GM21528 (cell line): Measurements from ENCODE around the gene PNMT.
"Not testable (repeated sequence)": the region's sequence is repeated elsewhere in the genome, so short reads cannot be mapped to it uniquely, and the experiment has no call there.

Experiments
- ATAC-seq: cut with Tn5 transposase; IDR thresholded peaks from one replicate; pipeline ENCODE4 v1.9.1; 2021; ENCODE audit warnings: mild to moderate bottlenecking, moderate library complexity; ENCODE audit not compliant: unreplicated experiment, low FRiP score

Gene PNMT

DNA sequence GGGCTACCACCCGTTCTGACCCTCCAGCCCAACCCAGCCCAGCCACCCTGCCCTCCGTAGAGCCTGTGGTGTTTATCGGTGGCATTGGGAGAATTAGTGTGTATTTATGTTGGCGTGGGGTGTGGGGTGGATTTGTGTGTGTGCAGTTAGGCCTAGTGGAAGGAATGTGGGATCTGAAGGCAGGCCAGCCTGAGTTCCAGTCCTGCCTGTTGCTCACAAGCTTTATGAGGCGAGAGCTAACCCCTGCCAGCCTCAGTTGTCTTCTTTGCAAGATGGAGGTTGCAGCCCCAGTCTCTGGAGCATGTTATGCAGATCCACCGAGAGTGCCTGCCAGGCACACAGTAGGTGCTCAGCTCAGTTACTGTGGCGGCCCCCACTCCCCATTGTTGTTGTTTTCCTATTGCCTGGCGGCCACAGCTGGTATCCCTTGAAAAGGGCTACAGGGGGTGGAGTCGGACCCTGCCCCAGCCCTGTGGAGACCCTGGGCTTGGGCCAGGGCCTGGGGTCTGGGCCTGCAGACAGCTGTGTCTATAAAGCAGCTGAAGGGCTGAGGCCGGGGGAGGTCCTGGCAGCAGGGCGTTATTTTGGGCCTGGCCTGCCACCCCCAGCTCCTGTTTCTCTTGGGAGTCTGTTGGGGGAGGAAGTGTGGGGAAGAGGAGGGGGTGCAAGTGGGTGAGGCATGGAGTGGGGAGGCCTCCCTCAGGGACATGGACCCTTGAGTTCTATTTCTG lies 36.7 kb downstream of the PNMT start:
- ATAC-seq, result no peak

DNA sequence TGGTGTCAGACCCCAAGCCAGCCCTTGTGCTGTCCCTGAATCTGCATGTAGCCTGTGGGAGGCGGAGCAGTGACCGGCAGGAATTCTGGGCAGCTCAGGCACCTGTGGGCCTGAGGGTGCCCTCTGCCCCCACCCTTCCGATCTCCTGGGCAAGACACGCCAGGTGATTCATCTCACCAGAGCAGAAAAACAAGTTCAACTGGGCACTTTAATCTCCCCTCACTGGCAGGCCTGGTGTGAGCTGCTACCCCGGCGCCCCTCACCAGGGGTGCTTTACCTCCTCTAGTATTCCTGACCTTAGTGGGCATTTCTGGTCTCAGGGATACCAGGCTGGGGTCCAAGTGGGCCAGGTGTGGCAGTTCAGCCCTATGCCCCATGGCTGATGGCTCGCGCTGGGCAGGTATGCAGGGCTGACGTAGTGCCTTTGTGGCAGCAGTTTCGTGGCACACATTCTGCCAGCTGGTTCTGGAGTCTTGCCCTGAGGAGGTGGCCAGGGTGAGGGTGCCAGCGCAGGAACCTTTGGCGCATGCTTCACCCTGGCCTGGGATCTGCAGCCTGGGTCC lies 37.6 kb downstream of the PNMT start:
- ATAC-seq, result no peak

DNA sequence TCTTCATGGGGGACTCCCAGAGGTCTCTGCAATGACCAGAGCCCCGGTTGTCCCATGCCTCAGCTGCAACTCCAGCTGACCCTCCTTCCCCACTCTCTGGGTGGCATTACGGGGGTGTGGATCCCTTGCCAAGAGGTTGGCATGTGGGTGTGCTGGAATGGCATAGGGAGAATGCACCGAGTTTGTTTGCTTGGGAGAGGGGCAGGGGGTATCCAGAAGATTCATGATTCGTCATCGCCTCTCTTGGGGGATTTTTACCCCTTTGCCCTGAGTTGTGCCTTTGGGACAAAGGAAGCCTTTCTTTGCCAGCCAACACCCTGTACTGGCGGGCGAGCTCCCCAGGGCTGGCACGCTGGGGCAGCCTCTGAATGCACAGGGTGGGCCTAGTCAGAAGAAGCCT lies 38.1 kb downstream of the PNMT start:
- no peak for ATAC-seq

DNA sequence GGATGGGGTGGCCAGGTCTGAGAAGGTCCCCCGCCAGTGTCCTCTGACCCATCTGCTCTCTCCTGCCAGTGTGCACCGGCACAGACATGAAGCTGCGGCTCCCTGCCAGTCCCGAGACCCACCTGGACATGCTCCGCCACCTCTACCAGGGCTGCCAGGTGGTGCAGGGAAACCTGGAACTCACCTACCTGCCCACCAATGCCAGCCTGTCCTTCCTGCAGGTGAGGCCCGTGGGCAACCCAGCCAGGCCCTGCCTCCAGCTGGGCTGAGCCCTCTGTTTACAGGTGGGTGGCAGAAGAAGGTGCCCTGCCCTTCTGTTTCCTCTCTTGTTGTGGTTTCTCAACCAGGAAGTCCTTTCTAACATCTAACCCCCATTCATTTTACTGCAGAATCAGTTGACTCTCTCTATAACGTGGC lies 38.7 kb downstream of the PNMT start:
- ATAC-seq, result no peak

DNA sequence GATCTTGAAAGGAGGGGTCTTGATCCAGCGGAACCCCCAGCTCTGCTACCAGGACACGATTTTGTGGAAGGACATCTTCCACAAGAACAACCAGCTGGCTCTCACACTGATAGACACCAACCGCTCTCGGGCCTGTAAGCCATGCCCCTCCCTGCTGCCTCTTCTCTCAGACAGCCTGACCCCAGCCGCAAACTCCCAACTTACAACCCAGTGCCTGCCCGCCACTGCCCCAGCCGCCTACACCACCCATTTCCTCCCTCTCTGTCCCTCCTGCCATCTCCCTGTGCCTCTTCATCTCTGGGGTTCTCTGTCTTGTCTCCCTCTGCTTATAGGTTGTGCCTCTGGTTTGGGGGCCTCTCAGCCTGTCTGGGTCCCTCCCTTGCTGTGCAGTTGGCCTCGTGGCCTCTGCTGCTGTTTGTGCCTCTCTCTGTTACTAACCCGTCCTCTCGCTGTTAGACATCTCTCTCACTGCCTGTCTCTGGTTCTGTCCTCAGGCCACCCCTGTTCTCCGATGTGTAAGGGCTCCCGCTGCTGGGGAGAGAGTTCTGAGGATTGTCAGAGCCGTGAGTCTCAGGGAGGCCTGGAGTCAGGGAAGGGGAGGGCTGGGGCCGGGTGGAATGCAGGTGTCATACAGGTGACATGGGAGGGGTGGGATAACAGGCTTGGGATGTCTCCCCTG lies 41.2 kb downstream of the PNMT start:
- no peak for ATAC-seq

DNA sequence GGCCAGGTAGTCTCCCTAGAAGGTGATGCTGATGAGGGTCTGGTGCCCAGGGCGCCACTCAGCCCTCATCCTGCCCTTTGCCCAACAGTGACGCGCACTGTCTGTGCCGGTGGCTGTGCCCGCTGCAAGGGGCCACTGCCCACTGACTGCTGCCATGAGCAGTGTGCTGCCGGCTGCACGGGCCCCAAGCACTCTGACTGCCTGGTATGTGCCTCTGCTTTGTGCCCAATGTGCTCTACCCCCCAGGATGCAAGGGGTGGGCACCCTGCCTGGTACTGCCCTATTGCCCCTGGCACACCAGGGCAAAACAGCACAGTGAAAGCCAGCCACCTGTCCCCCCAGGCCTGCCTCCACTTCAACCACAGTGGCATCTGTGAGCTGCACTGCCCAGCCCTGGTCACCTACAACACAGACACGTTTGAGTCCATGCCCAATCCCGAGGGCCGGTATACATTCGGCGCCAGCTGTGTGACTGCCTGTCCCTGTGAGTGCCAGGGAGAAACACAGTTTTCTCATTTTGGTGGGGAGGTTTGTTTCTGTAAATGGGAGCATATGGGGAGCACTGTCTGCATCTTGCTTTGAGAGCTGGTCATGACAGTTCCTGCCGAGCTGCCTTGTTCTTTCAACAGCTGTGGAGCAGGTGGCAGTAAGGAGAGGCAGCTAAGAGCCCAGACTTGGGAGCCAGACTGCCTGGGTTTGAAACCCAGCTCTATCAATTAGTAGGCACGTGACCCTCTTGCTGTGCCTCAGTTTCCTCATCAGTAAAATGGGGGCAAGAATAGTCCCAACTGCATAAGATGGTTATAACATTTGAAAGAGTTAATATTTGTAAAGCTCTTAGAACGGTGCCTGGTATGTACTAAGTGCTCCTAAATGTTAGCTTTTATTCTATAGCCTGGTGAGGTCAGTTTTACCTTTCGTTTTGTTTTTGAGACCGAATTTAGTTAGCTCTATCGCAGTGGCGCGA lies 42.0 kb downstream of the PNMT start:
- ATAC-seq, result no peak

DNA sequence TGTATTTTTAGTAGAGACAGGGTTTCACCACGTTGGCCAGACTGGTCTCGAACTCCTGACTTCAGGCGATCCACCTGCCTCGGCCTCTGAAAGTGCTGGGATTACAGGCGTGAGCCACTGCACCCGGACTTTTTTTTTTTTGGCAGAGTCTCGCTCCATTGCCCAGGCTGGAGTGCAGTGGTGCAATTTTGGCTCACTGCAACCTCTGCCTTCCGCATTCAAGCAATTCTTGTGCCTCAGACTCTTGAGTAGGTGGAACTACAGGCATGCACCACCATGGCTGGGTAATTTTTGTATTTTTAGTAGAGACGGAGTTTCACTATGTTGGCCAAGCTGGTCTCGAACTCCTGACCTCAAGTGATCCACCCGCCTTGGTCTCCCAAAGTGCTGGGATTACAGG lies 42.8 kb downstream of the PNMT start:
- ATAC-seq, result not testable (repeated sequence)

DNA sequence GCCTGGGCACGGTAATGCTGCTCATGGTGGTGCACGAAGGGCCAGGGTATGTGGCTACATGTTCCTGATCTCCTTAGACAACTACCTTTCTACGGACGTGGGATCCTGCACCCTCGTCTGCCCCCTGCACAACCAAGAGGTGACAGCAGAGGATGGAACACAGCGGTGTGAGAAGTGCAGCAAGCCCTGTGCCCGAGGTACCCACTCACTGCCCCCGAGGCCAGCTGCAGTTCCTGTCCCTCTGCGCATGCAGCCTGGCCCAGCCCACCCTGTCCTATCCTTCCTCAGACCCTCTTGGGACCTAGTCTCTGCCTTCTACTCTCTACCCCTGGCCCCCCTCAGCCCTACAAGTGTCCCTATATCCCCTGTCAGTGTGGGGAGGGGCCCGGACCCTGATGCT lies 43.6 kb downstream of the PNMT start:
- no peak for ATAC-seq

DNA sequence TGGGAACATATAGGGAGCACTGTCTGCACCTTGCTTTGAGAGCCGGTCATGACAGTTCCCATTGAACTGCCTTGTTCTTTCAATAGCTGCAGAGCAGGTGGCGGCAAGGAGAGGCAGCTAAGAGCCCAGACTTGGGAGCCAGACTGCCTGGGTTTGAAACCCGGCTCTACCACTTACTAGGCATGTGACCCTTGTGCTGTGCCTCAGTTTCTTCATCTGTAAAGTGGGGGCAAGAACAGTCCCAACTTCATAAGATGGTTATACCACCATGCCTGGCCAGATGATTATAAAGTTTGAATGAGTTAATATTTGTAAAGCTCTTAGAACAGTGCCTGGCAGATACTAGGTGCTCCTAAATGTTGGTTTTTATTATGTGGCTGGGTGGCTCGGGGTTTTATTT lies 46.0 kb downstream of the PNMT start:
- ATAC-seq, result no peak

DNA sequence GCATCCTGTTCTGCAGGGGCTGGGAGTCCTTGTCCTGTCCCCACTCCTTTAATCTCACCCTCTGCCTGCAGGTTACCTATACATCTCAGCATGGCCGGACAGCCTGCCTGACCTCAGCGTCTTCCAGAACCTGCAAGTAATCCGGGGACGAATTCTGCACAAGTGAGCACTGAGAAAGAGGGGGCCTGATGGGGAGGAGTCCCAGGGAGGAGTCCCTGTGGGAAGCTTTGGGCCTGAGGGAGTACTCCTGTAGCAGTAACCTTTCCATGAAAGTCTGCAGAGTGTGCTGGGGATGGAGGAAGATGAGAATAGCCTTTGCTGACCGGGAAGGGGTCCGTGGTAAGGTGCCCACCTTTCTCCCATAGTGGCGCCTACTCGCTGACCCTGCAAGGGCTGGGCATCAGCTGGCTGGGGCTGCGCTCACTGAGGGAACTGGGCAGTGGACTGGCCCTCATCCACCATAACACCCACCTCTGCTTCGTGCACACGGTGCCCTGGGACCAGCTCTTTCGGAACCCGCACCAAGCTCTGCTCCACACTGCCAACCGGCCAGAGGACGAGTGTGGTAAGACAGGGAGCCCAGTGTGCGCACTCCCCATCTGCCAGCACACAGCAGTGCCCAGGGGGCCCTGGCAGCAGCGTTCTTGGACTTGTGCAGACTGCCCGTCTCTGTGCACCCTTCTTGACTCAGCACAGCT lies 47.3 kb downstream of the PNMT start:
- ATAC-seq, result no peak

DNA sequence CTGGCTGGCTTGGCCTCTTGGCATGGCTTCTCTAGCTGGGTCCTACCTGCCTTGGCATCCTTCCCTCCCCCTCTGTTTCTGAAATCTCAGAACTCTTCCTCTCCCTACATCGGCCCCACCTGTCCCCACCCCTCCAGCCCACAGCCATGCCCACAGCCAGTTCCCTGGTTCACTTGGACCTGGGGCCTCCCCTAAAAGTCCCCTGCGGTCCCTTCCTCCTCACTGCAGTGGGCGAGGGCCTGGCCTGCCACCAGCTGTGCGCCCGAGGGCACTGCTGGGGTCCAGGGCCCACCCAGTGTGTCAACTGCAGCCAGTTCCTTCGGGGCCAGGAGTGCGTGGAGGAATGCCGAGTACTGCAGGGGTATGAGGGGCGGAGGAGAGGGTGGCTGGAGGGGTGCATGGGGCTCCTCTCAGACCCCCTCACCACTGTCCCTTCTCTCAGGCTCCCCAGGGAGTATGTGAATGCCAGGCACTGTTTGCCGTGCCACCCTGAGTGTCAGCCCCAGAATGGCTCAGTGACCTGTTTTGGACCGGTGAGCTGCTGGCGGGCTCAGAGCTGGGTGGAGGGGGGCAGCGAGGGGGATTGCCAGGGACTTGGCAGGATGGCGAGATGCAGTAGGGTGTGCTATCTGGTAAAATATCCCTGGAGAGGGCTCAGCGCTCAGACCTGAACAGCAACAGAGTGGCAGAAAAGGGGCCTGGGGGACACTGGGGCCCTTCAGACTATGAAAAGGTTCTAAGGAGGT lies 48.0 kb downstream of the PNMT start:
- no peak for ATAC-seq

DNA sequence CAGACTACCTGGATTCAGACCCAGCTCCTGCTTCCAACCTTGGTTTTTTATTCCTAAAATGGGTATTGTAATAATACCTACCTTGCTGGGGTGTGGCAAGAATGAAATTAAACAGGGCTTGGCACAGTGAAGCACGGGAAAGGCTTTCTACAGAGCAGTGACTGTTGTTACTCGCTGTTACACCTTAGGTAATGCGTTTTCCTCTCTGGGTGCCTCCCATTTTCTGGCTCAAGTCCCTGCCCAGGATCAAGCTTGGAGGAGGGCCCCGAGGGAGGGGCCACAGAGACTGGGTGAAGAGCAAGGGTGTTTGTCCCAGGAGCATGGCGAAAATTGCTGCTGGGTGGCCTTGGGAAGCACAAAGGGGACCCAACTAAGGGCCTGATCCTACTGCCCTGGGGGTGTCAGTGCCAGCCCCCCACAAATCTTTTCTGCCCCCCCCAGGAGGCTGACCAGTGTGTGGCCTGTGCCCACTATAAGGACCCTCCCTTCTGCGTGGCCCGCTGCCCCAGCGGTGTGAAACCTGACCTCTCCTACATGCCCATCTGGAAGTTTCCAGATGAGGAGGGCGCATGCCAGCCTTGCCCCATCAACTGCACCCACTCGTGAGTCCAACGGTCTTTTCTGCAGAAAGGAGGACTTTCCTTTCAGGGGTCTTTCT lies 48.8 kb downstream of the PNMT start:
- ATAC-seq, result no peak

DNA sequence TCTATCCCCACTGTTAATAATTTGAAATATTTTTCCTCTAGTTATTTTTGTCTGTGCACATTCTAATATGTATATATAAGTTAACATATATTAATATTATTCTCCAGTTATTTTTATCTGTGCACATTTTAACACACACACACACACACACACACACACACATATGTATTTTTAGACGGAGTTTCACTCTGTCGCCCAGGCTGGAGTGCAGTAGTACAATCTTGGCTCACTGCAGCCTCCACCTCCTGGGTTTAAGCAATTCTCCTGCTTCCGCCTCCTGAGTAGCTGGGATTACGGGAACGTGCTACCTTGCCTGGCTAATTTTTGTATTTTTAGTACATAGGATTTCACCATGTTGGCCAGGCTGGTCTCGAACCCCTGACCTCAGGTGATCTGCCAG lies 49.4 kb downstream of the PNMT start:
- no peak for ATAC-seq

DNA sequence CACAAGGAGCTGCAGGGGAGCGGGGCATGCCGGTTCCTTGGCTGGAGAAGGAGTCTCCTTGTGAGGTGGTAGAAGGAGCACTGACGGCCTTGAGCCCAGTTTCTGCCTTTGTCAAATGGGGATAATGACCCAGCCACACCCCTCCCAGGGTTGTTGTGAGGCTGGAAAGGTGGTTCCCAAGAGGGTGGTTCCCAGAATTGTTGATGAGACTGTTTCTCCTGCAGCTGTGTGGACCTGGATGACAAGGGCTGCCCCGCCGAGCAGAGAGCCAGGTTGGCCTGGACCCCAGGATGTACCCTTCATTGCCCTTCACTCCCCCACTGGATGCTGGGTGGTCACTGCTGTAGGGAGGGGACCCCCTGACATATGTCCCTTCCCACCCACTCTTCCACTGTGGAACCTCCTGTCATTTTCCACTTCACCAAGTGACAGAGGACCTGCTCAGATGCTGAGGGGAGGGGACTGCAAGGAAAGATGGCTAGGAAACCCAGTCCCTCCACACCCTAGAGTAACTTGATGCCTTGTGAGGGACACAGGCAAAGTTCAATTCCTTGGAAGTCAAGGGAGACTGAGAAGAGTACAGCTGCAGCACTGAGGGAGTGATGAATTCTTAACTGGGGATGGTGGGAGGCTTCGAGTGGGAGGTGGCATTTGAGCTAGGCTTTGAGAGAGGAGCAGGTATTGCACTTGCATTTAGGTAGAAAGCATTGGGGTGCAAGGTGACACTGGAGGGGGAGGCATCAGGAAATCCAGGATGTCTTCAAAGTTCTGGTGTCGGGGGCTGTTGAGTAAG lies 51.5 kb downstream of the PNMT start:
- ATAC-seq, result no peak
